GM06990 (cell line): ENCODE results near the gene DGKZ.

Experiments used
- DNase-seq: peaks from one replicate; pipeline ENCODE4 v3.0.0-alpha.2; 2011; ENCODE audit not compliant: insufficient read length; ENCODE audit errors: extremely low read depth
- H3K27me3 ChIP-seq: replicated peaks from 2 replicates; pipeline ENCODE4 v1.6.0; 2011; ENCODE audit warnings: low read length; ENCODE audit not compliant: control insufficient read depth, insufficient read depth
- H3K36me3 ChIP-seq: 2 replicates; pipeline ENCODE4 v1.5.1; 2011; ENCODE audit warnings: low read length; ENCODE audit not compliant: control insufficient read depth, insufficient read depth
- H3K4me3 ChIP-seq: replicated peaks from 2 replicates; pipeline ENCODE4 v1.5.1; 2011; ENCODE audit warnings: low read depth, mild to moderate bottlenecking, control low read depth, low read length
- CTCF ChIP-seq: IDR thresholded peaks from 2 replicates; pipeline ENCODE4 v1.5.1; 2011; ENCODE audit warnings: low read length, control low read depth, mild to moderate bottlenecking, inconsistent platforms; ENCODE audit not compliant: insufficient read depth, poor library complexity, severe bottlenecking

The DGKZ gene

GRCh38 chr11:46402957-46403902 lies 56.0 kb downstream of the DGKZ start:
- DNase-seq = no peak
- Histone ChIP-seq H3K36me3 (peaks cover 25% of the 10 kb centered on the region), H3K27me3 (no peaks in the 10 kb centered on the region), H3K4me3 (no peak overlapping the region)
- no peak for TF ChIP-seq CTCF

- no peak for DNase-seq
- H3K36me3 ChIP-seq = peaks cover 29% of the 10 kb centered on the region
- no peaks in the 10 kb centered on the region for H3K27me3 ChIP-seq
- no peak overlapping the region for H3K4me3 ChIP-seq
- no peak for TF ChIP-seq CTCF
These were observed 57.3 kb downstream of the DGKZ start for GRCh38 chr11:46404476-46405017.

- H3K27me3 ChIP-seq = no peaks in the 10 kb centered on the region
- peaks cover 28% of the 10 kb centered on the region for H3K36me3 ChIP-seq
- DNase-seq = no peak
- no peak for TF ChIP-seq CTCF
- no peak overlapping the region for H3K4me3 ChIP-seq
These were observed 60.4 kb downstream of the DGKZ start for GRCh38 chr11:46407635-46408034.

- Histone ChIP-seq H3K4me3 (no peak overlapping the region), H3K36me3 (peaks cover 24% of the 10 kb centered on the region), H3K27me3 (no peaks in the 10 kb centered on the region)
- no peak for DNase-seq
- TF ChIP-seq CTCF = no peak
These were observed 61.2 kb downstream of the DGKZ start for GRCh38 chr11:46408407-46408986.

GRCh38 chr11:46410021-46410420 lies 62.8 kb downstream of the DGKZ start:
- Histone ChIP-seq H3K27me3 (no peaks in the 10 kb centered on the region), H3K36me3 (peaks cover 28% of the 10 kb centered on the region), H3K4me3 (no peak overlapping the region)
- DNase-seq = no peak
- TF ChIP-seq CTCF = no peak
